KMS-11 (cell line): ENCODE data around the gene EEF2K.

Source experiments
- H2AFZ ChIP-seq: fragments of 200-600 bp; sonication (generic); 2 replicates; pipeline ENCODE4 v1.6.1; 2016; ENCODE audit warnings: antibody characterized with exemption, mixed run types, low read depth
- H3K27ac ChIP-seq: fragments of 200-600 bp; sonication (generic); 2 replicates; pipeline ENCODE4 v1.6.1; 2016; ENCODE audit warnings: mild to moderate bottlenecking, mixed run types
- H3K27me3 ChIP-seq: fragments of 200-600 bp; sonication (generic); 2 replicates; pipeline ENCODE4 v1.6.1; 2017; ENCODE audit warnings: mild to moderate bottlenecking, low read depth, mixed run types, moderate library complexity; ENCODE audit not compliant: insufficient read depth
- H3K36me3 ChIP-seq: fragments of 200-600 bp; sonication (generic); 2 replicates; pipeline ENCODE4 v1.6.1; 2017; ENCODE audit warnings: mild to moderate bottlenecking, mixed run types; ENCODE audit not compliant: insufficient read depth
- H3K4me1 ChIP-seq: fragments of 200-600 bp; sonication (generic); 2 replicates; pipeline ENCODE4 v1.6.1; 2016; ENCODE audit warnings: mild to moderate bottlenecking, low read depth, mixed run types; ENCODE audit not compliant: poor library complexity, severe bottlenecking
- H3K4me2 ChIP-seq: fragments of 200-600 bp; sonication (generic); 2 replicates; pipeline ENCODE4 v1.7.0; 2016; ENCODE audit warnings: mild to moderate bottlenecking, mixed run types
- H3K4me3 ChIP-seq: fragments of 200-600 bp; sonication (generic); IDR thresholded peaks from 2 replicates; pipeline ENCODE4 v1.6.1; 2017; ENCODE audit warnings: low read depth, low read length, mixed read lengths; ENCODE audit not compliant: insufficient read depth
- H3K79me2 ChIP-seq: fragments of 200-600 bp; sonication (generic); 2 replicates; pipeline ENCODE4 v1.6.1; 2016; ENCODE audit warnings: low read depth, mixed run types; ENCODE audit not compliant: insufficient read depth
- H3K9ac ChIP-seq: fragments of 200-600 bp; sonication (generic); 2 replicates; pipeline ENCODE4 v1.6.1; 2016; ENCODE audit warnings: mild to moderate bottlenecking, mixed run types
- H4K20me1 ChIP-seq: fragments of 200-600 bp; sonication (generic); 2 replicates; pipeline ENCODE4 v1.6.1; 2016; ENCODE audit warnings: mild to moderate bottlenecking, mixed run types; ENCODE audit not compliant: insufficient read depth
- TF ChIP-seq, protein P1 (sequence below): fragments of 200-600 bp; sonication (generic); conservative IDR thresholded peaks from 2 replicates; pipeline ENCODE4 v1.6.1; 2017; ENCODE audit warnings: low read depth, mild to moderate bottlenecking, antibody characterized with exemption, low read length, moderate library complexity, mixed read lengths

EEF2K gene

GRCh38 chr16:22337849-22338635 is 132.0 kb downstream of the EEF2K start:
- H3K79me2 ChIP-seq = no peaks in the 10 kb centered on the region
- H3K27ac ChIP-seq = no peak overlapping the region
- peaks cover 8% of the 10 kb centered on the region; the same call in 1 of the 2 replicates for H3K36me3 ChIP-seq
- H3K4me3 ChIP-seq = no peak overlapping the region
- H3K27me3 ChIP-seq = no peaks in the 10 kb centered on the region
- TF ChIP-seq, protein P1, sequence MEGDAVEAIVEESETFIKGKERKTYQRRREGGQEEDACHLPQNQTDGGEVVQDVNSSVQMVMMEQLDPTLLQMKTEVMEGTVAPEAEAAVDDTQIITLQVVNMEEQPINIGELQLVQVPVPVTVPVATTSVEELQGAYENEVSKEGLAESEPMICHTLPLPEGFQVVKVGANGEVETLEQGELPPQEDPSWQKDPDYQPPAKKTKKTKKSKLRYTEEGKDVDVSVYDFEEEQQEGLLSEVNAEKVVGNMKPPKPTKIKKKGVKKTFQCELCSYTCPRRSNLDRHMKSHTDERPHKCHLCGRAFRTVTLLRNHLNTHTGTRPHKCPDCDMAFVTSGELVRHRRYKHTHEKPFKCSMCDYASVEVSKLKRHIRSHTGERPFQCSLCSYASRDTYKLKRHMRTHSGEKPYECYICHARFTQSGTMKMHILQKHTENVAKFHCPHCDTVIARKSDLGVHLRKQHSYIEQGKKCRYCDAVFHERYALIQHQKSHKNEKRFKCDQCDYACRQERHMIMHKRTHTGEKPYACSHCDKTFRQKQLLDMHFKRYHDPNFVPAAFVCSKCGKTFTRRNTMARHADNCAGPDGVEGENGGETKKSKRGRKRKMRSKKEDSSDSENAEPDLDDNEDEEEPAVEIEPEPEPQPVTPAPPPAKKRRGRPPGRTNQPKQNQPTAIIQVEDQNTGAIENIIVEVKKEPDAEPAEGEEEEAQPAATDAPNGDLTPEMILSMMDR = no peak
- H2AFZ ChIP-seq = no peak overlapping the region
- no peaks in the 10 kb centered on the region for H3K4me1 ChIP-seq
- H4K20me1 ChIP-seq = no peaks in the 10 kb centered on the region
- H3K9ac ChIP-seq = no peak overlapping the region
- H3K4me2 ChIP-seq = no peak overlapping the region
